DND-41 (cell line): Measurements from ENCODE around the gene RIPOR2.

Source experiments
- EZH2 ChIP-seq: IDR thresholded peaks from 3 replicates; pipeline ENCODE4 v1.6.1; 2012; ENCODE audit warnings: borderline replicate concordance, low read depth, mild to moderate bottlenecking, moderate library complexity, low read length, inconsistent platforms; ENCODE audit not compliant: severe bottlenecking
- TF ChIP-seq, protein P1 (sequence below): IDR thresholded peaks from 2 replicates; pipeline ENCODE4 v1.5.1; 2012; ENCODE audit warnings: borderline replicate concordance, low read length, moderate library complexity, mild to moderate bottlenecking; ENCODE audit not compliant: poor library complexity, severe bottlenecking; ENCODE audit errors: extremely low read depth

DNA sequence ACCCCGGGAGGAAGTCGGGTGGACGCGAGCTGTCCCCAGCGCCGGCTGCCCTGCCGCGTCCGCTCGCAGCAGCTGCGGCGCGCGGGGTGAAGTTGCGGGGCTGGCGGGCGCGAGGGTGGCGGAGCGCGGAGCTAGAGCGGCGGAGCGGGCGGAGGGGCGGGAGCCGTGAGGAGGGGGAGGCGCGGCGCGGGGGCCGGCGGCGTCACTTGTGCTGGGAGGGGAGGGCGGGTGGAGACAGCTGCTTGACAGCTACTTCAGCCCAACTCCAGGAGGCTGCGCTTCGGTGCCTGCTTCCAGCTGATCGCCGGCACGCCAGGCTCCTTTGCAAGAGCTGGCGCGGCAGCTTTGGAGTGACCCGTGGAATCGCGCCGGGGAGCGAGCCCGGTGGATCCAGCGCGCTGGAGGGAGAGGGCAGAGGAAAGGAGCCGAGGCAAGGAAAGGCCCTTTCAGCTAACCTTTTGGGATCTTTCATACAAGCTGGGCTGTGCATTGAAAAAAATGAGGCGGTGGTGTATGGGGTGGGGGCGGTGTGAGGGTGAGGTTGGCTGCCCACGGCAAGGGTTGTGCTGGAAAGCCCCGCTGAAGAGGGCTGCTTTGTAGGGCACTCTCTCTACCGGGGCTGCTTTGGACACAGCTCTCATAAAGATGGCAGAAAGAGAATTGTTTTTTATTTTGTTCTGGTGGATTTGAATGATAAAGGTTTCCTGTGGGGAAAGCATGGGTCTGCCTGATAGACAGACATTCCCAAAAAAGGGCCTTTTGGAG is 24.6 kb downstream of the RIPOR2 start:
- TF ChIP-seq, protein P1, sequence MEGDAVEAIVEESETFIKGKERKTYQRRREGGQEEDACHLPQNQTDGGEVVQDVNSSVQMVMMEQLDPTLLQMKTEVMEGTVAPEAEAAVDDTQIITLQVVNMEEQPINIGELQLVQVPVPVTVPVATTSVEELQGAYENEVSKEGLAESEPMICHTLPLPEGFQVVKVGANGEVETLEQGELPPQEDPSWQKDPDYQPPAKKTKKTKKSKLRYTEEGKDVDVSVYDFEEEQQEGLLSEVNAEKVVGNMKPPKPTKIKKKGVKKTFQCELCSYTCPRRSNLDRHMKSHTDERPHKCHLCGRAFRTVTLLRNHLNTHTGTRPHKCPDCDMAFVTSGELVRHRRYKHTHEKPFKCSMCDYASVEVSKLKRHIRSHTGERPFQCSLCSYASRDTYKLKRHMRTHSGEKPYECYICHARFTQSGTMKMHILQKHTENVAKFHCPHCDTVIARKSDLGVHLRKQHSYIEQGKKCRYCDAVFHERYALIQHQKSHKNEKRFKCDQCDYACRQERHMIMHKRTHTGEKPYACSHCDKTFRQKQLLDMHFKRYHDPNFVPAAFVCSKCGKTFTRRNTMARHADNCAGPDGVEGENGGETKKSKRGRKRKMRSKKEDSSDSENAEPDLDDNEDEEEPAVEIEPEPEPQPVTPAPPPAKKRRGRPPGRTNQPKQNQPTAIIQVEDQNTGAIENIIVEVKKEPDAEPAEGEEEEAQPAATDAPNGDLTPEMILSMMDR, result no peak
- no peak for TF ChIP-seq EZH2
